Keratinocyte (primary cell): ENCODE results near the gene CTSD.

Experiments used
- EZH2 ChIP-seq: IDR thresholded peaks from one replicate; pipeline ENCODE4 v1.6.1; 2012; ENCODE audit warnings: inconsistent platforms, mild to moderate bottlenecking, low read length, moderate library complexity
- TF ChIP-seq, protein P1 (sequence below), 3 experiments: IDR thresholded peaks in 1 of 3; conservative IDR thresholded peaks in 1 of 3; optimal IDR thresholded peaks in 1 of 3; 2 replicates in 2 of 3; 3 replicates in 1 of 3; pipeline versions ENCODE3 to v1.5.1; 2011; ENCODE audit warnings: low read length in 3 of 3, mild to moderate bottlenecking in 3 of 3, moderate library complexity in 2 of 3, control low read depth in 1 of 3, inconsistent platforms in 1 of 3; ENCODE audit not compliant: insufficient read depth in 2 of 3; ENCODE audit errors: extremely low read depth in 1 of 3

GRCh38 chr11:1796413-1797011, 32.8 kb upstream of the CTSD start:
- no peak for TF ChIP-seq EZH2
- TF ChIP-seq, protein P1, sequence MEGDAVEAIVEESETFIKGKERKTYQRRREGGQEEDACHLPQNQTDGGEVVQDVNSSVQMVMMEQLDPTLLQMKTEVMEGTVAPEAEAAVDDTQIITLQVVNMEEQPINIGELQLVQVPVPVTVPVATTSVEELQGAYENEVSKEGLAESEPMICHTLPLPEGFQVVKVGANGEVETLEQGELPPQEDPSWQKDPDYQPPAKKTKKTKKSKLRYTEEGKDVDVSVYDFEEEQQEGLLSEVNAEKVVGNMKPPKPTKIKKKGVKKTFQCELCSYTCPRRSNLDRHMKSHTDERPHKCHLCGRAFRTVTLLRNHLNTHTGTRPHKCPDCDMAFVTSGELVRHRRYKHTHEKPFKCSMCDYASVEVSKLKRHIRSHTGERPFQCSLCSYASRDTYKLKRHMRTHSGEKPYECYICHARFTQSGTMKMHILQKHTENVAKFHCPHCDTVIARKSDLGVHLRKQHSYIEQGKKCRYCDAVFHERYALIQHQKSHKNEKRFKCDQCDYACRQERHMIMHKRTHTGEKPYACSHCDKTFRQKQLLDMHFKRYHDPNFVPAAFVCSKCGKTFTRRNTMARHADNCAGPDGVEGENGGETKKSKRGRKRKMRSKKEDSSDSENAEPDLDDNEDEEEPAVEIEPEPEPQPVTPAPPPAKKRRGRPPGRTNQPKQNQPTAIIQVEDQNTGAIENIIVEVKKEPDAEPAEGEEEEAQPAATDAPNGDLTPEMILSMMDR (optimal IDR thresholded peaks at IDR 0.05 in 1 of 3, IDR thresholded peaks at IDR 0.05 in 1 of 3, conservative IDR thresholded peaks at IDR 0.05 in 1 of 3; ENCODE audit: extremely low read depth in 1 of 3, insufficient read depth in 2 of 3, low read length in 3 of 3) = peak; percentile 17 to 34 (median 24)
